OCI-M2 (cell line): ENCODE data around the gene C2orf49.

Experiments used
- DNase-seq: peaks from one replicate; lab custom pipeline; 2025; ENCODE audit not compliant: unreplicated experiment; lab: John Stamatoyannopoulos, UW

The C2orf49 gene

GRCh38 chr2:105398336-105399206, 61.2 kb downstream of the C2orf49 start, which contains the start of gene FHL2:
FHL2 (minus strand) TSS chr2:105399051; CDS start chr2:105386516, 12,535 bp downstream.
- DNase-seq: no peak
